Measurements from ENCODE around the gene ARHGAP42. TPM values are rescaled to one million over a fixed set of nuclear protein-coding genes. Genes with fewer than 3 reads are reported as not detected.

The ARHGAP42 gene
- polyA plus RNA-seq, 1 donor: 25.6 TPM

GRCh38 chr11:100918551-100919500, 231.7 kb downstream of the ARHGAP42 start:
- no peak for DNase-seq (ENCODE audit: low read depth)

- no peak for DNase-seq (ENCODE audit: low read depth)
Measured at GRCh38 chr11:100920593-100920992, 233.5 kb downstream of the ARHGAP42 start.

- DNase-seq (ENCODE audit: low read depth): no peak
Measured at GRCh38 chr11:100922121-100922520, 235.0 kb downstream of the ARHGAP42 start.

GRCh38 chr11:100923555-100923954, 236.5 kb downstream of the ARHGAP42 start:
- DNase-seq (ENCODE audit: low read depth): no peak

- no peak for DNase-seq (ENCODE audit: low read depth)
Measured at GRCh38 chr11:100925935-100926334, 238.8 kb downstream of the ARHGAP42 start.

GRCh38 chr11:100927579-100927978, 240.5 kb downstream of the ARHGAP42 start:
- no peak for DNase-seq (ENCODE audit: low read depth)

GRCh38 chr11:100928426-100928825, 241.3 kb downstream of the ARHGAP42 start:
- DNase-seq (ENCODE audit: low read depth): no peak

- DNase-seq (ENCODE audit: low read depth): no peak
Measured at GRCh38 chr11:100929377-100929776, 242.3 kb downstream of the ARHGAP42 start.

- peak; percentile 62 for DNase-seq (ENCODE audit: low read depth)
Measured at GRCh38 chr11:100930185-100930778, 243.2 kb downstream of the ARHGAP42 start.

- no peak for DNase-seq (ENCODE audit: low read depth)
Measured at GRCh38 chr11:100932474-100933100, 245.5 kb downstream of the ARHGAP42 start.

GRCh38 chr11:100936781-100937180, 249.7 kb downstream of the ARHGAP42 start:
- DNase-seq (ENCODE audit: low read depth): no peak

- DNase-seq (ENCODE audit: low read depth): peak; percentile 77
Measured at GRCh38 chr11:100939571-100939970, 252.5 kb downstream of the ARHGAP42 start.

- no peak for DNase-seq (ENCODE audit: low read depth)
Measured at GRCh38 chr11:100940111-100940510, 253.0 kb downstream of the ARHGAP42 start.

- no peak for DNase-seq (ENCODE audit: low read depth)
Measured at GRCh38 chr11:100941033-100941432, 253.9 kb downstream of the ARHGAP42 start.

GRCh38 chr11:100942016-100942415, 254.9 kb downstream of the ARHGAP42 start:
- DNase-seq (ENCODE audit: low read depth): no peak

GRCh38 chr11:100948936-100949335, 261.8 kb downstream of the ARHGAP42 start:
- DNase-seq (ENCODE audit: low read depth): no peak

GRCh38 chr11:100949443-100949842, 262.4 kb downstream of the ARHGAP42 start:
- DNase-seq (ENCODE audit: low read depth): no peak

GRCh38 chr11:100955318-100955717, 268.2 kb downstream of the ARHGAP42 start:
- DNase-seq (ENCODE audit: low read depth): no peak

- DNase-seq (ENCODE audit: low read depth): no peak
Measured at GRCh38 chr11:100956351-100956750, 269.3 kb downstream of the ARHGAP42 start.

- no peak for DNase-seq (ENCODE audit: low read depth)
Measured at GRCh38 chr11:100957499-100957898, 270.4 kb downstream of the ARHGAP42 start.

GRCh38 chr11:100961633-100962032, 274.5 kb downstream of the ARHGAP42 start:
- no peak for DNase-seq (ENCODE audit: low read depth)

GRCh38 chr11:100963375-100963774, 276.3 kb downstream of the ARHGAP42 start:
- no peak for DNase-seq (ENCODE audit: low read depth)

GRCh38 chr11:100964435-100964834, 277.3 kb downstream of the ARHGAP42 start:
- DNase-seq (ENCODE audit: low read depth): no peak

All from forelimb muscle (tissue), 1 donor.